ENCODE results near the gene SOX6.
"Not testable (repeated sequence)": the region's sequence is repeated elsewhere in the genome, so short reads cannot be mapped to it uniquely, and the experiment has no call there.

Gene SOX6

GRCh38 chr11:16356057-16356760 lies at the start of gene SOX6:
SOX6 (minus strand) TSS chr11:16356546; CDS start chr11:16341248, 15,298 bp downstream.
- DNase-seq (ENCODE audit: low read depth in 1 of 2, low spot score in 1 of 2), result no peak

DNA sequence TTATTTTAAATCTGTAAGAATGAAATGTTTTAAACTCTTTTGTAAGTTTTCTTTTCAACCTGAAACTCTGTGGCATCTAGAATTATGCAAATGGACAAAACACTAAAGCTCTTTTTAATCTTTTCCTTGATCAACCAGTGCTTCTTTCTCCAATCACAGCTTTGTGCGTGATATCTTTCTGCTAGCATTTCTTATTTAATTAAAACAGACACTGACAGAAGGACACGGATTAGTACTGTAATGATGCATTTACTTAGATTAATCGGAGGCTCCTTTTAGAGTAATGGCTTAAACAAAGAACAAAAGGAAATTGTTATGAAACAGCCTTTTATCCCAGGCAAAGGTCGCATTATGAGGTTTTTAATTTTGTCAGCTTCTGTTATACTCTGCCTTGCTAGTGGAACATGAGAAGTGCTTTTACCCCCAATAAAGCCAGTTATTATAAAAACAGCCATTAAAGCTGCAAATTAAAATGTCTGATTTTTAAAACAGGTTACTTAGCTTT lies 48.5 kb upstream of the SOX6 start:
- no peak for DNase-seq (ENCODE audit: low read depth in 1 of 2, low spot score in 1 of 2)

GRCh38 chr11:16403851-16404250 lies 47.5 kb upstream of the SOX6 start:
- no peak for DNase-seq (ENCODE audit: low read depth in 1 of 2, low spot score in 1 of 2)

GRCh38 chr11:16403448-16403803 lies 47.1 kb upstream of the SOX6 start:
- no peak for DNase-seq (ENCODE audit: low read depth in 1 of 2, low spot score in 1 of 2)

DNA sequence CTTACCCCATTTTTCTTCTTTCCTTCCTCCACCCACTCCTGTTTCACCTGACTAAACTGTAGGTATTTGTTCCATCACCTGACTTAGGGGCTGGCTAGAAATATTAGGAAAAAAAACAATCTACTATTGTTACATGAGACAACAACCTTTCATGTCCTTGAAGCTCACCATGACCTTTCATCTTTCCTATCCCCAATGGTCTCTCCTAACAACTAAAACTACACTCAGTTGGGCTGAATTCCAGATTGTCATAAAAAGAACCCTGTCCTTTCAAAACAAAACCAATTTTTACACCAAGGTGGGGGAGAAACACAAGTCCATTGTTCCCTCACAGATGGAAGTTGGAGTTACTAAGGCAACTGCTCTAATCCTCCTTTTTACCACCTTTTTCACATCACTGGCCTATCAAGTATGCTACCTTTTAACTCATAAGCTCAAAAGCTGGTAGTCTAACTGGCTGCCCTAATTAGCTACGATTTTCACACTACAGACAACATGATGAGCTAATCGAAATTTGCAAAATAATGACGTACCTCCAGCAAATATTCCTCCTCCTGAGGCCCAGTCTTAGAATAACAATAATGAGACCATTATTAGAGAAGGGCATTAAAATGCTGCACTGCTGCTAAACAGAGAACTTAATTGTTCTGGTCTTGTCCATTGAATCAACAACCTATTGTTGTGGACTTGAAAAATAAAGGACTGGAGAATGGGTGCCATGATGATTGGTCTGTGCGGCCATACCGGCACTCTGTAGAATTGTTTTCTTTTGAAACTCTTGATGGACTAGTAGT lies 46.5 kb upstream of the SOX6 start:
- DNase-seq (ENCODE audit: low read depth in 1 of 2, low spot score in 1 of 2), result no peak

- no peak for DNase-seq (ENCODE audit: low read depth in 1 of 2, low spot score in 1 of 2)
Observed at GRCh38 chr11:16397390-16397789, 41.0 kb upstream of the SOX6 start.

GRCh38 chr11:16395601-16396000 lies 39.3 kb upstream of the SOX6 start:
- no peak for DNase-seq (ENCODE audit: low read depth in 1 of 2, low spot score in 1 of 2)

GRCh38 chr11:16394947-16395346 lies 38.6 kb upstream of the SOX6 start:
- DNase-seq (ENCODE audit: low read depth in 1 of 2, low spot score in 1 of 2), result no peak

DNA sequence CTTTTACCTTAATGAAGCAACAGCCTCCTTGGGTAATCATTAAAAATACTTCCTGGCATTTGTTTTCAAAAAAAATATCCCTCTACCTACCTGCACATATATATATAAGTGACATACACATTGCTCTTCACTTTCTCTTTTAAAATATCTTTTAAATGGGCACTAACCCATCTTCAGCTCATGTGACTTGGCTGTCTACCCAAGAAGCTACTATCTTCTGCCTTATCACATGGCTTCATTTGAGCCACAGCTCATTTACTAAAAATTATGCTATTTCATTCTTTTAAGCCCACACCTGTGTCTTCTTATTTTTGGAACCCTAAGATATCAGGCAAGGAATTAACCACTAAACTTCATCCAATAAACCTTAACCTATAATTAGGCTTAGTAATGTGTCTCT lies 37.0 kb upstream of the SOX6 start:
- DNase-seq (ENCODE audit: low read depth in 1 of 2, low spot score in 1 of 2), result no peak

GRCh38 chr11:16392616-16393015 lies 36.3 kb upstream of the SOX6 start:
- DNase-seq (ENCODE audit: low read depth in 1 of 2, low spot score in 1 of 2), result no peak

DNA sequence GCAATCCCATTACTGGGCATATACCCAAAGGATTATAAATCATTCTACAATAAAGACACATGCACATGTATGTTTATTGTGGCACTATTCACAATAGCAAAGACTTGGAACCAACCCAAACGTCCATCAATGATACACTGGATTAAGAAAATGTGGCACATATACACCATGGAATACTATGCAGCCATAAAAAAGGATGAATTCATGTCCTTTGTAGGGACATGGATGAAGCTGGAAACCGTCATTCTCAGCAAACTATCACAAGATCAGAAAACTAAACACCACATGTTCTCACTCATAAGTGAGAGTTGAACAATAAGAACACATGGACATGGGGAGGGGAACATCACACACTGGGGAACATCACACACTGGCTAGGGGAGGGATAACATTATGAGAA lies 34.5 kb upstream of the SOX6 start:
- not testable (repeated sequence) for DNase-seq (ENCODE audit: low read depth in 1 of 2, low spot score in 1 of 2)

GRCh38 chr11:16385099-16385498 lies 28.8 kb upstream of the SOX6 start:
- no peak for DNase-seq (ENCODE audit: low read depth in 1 of 2, low spot score in 1 of 2)

GRCh38 chr11:16382638-16383380 lies 26.5 kb upstream of the SOX6 start:
- no peak for DNase-seq (ENCODE audit: low read depth in 1 of 2, low spot score in 1 of 2)

- DNase-seq (ENCODE audit: low read depth in 1 of 2, low spot score in 1 of 2), result no peak
Observed at GRCh38 chr11:16382186-16382585, 25.8 kb upstream of the SOX6 start.

DNA sequence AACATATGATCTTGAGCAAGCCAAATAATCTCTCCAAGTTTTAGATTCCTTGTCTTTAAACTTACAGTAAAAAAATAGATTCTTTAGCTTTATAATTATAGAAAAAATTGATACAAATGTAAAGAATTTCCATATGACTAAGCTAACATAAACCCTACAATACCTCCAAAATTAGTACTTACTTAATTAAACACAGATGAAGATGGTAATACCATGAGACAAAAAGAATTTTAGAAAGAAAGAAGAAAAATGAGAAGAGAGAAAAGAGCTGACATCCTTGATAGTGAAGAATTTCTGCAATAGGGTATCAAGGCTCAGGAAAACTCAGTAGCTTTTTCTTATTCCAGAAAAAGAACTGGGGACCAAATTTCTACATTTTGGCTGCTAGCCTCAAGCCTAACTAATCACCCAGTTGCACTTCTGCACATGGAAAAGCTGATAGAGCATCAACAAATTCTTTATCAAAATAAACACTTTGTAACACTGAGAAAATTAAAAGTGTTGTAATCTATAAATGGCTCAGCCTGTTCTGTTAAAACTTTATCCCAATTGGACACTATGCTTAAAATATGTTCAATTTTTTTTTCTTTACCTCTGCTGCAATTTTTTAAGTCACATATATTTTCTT lies 24.7 kb upstream of the SOX6 start:
- DNase-seq (ENCODE audit: low read depth in 1 of 2, low spot score in 1 of 2), result no peak

GRCh38 chr11:16378906-16379305 lies 22.6 kb upstream of the SOX6 start:
- no peak for DNase-seq (ENCODE audit: low read depth in 1 of 2, low spot score in 1 of 2)

- DNase-seq (ENCODE audit: low read depth in 1 of 2, low spot score in 1 of 2), result no peak
Observed at GRCh38 chr11:16377746-16378145, 21.4 kb upstream of the SOX6 start.

GRCh38 chr11:16375664-16376063 lies 19.3 kb upstream of the SOX6 start:
- not testable (repeated sequence) for DNase-seq (ENCODE audit: low read depth in 1 of 2, low spot score in 1 of 2)

GRCh38 chr11:16373768-16374167 lies 17.4 kb upstream of the SOX6 start:
- no peak for DNase-seq (ENCODE audit: low read depth in 1 of 2, low spot score in 1 of 2)

- no peak for DNase-seq (ENCODE audit: low read depth in 1 of 2, low spot score in 1 of 2)
Observed at GRCh38 chr11:16372355-16372754, 16.0 kb upstream of the SOX6 start.

DNA sequence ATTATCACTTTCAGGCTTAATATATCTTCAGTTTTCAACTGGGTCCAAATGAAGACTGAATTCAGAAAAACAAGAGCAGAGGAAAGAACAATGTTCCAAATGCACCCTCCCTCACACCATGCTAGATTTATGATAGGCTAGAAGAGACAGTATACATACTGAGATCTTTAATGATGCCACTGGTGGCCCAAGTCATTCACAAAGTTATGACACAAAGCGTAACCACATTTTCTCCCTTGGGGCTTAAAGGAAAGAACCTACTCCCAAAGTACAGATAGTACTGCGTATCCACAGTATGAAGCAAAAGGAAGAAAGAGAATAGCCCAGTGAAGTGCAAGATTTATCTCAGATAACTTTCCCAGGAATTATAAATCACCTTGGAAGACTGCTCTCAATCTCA lies 10.9 kb upstream of the SOX6 start:
- no peak for DNase-seq (ENCODE audit: low read depth in 1 of 2, low spot score in 1 of 2)
